GM19468 (cell line): ENCODE data around the gene ZNF784.

Source experiments
- ATAC-seq: cut with Tn5 transposase; IDR thresholded peaks from one replicate; pipeline ENCODE4 v1.9.1; 2021; ENCODE audit warnings: mild to moderate bottlenecking, moderate library complexity, moderate number of reproducible peaks; ENCODE audit not compliant: unreplicated experiment; ENCODE audit errors: extremely low read depth

The ZNF784 gene, protein sequence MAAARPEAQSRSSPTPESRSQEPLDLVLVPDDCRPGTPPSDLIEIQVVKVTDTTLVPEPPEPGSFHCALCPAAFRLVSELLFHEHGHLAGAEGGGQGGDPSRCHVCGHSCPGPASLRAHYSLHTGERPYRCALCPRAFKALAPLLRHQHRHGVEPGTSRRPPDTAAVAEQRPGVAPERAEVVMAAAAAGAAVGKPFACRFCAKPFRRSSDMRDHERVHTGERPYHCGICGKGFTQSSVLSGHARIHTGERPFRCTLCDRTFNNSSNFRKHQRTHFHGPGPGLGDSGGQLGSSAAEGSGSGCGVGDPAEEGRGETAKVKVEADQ

DNA sequence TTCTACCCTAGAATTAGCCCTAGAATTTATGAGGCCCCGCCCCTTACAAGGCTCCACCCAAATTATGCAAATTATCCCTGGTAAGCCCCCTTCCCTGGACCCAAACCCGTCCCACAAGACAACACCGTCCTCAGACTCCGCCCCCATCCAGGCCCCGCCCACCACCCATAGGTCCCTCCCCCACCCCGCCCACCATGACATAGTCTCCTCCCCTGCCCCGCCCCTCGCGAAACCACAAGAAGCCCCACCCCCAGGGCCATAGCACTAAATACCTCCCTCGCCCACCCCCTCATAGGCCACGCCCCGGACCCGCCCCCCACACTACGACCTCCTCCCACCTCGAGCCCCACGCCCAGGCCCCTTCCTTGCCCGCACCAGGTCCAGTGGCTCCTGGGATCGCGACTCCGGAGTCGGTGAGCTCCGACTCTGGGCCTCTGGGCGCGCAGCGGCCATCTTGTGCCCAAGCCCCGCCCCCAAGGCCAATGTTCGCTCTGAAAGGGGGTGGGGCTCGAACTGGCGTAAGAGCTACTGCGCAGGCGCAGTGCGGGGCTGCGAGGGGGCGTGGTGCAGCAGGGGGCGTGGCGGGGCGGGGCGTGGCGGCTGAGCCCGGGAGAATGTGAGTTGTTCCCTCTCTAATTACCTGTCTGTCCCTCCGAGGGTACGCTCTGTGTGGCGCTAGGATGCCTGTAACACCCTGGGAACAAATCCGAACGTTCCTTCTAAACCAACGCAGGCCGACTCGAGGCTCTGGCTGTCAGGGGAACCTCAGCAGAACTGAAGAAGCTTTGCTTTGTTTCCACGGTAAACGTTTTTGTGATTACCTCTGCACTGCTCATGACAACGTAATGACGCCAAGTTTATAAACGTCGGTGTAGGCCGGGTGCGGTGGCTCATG lies at the start of gene ZNF784:
Gene ZNF784 (minus strand): TSS at position 458 of the 895 bp plus-strand sequence. CDS start 5 bp downstream, at position 453.
- no peak for ATAC-seq

DNA sequence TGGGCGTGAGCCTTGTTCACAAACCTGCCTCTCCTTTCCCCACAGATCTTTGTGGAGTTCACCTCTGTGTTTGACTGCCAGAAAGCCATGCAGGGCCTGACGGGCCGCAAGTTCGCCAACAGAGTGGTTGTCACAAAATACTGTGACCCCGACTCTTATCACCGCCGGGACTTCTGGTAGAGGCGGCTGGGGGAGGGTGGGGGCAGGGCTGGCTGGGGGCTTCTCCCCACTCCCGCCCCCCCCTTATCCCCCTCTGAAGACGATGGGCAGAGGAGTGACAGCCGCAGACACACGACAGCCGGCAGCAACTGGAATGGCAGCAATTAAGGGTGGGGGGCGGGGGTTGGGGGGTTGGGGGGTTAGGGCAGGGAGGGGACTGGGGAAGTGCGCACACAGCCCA lies 49.5 kb upstream of the ZNF784 start:
- no peak for ATAC-seq

DNA sequence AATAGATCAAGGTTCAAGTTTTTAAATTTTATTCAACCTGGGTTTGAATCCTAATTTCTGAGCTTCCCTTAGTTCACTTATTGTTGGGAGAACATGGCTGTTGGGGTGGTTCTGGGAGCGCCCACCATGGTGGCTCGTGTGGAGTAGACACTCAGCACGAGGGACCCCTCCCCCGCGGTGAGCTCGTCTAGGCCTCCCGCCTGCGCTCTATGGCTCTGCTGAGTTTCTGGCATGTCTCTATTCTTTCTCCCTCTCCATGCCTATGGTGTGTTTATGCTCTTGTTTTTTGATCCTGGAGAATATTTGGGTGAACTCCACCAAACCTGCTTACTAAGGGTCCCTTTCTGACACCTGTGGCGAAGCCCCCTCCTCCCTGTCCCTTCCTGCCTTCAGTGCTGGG lies 49.1 kb upstream of the ZNF784 start:
- ATAC-seq = no peak

DNA sequence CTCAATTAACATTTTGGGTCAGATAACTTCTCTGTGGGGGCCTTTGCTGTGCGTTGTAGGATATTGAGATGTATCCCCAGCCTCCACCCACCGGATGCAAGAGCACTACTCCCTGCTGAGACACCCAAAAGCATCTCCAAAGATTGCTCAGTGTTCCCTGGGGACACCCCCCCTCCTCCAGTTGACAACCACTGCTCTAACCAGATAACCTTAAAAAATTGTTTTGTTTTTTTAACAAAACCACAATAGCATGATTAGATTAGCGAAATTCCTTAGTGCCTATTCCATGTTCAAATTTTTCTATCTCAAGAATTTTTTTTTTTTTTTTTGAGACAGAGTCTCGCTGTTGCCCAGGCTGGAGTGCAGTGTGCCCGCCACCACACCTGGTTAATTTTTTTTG lies 48.1 kb upstream of the ZNF784 start:
- ATAC-seq = no peak

DNA sequence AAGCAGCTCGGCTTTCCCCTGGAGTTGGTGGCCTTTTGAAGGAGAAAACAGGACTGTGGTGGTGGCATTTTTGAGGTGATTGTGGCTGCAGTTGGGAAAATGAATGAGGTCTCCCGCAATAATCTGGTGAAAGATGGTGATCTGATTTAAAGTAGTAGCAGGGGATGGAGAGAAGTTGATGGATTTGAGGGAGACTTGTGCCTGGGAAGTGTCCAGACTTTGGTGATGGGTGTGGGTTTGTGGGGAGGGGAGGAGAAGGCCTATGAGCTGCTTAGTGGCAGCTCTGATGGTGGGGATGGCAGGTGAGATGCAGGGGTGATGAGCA lies 46.6 kb upstream of the ZNF784 start:
- no peak for ATAC-seq

DNA sequence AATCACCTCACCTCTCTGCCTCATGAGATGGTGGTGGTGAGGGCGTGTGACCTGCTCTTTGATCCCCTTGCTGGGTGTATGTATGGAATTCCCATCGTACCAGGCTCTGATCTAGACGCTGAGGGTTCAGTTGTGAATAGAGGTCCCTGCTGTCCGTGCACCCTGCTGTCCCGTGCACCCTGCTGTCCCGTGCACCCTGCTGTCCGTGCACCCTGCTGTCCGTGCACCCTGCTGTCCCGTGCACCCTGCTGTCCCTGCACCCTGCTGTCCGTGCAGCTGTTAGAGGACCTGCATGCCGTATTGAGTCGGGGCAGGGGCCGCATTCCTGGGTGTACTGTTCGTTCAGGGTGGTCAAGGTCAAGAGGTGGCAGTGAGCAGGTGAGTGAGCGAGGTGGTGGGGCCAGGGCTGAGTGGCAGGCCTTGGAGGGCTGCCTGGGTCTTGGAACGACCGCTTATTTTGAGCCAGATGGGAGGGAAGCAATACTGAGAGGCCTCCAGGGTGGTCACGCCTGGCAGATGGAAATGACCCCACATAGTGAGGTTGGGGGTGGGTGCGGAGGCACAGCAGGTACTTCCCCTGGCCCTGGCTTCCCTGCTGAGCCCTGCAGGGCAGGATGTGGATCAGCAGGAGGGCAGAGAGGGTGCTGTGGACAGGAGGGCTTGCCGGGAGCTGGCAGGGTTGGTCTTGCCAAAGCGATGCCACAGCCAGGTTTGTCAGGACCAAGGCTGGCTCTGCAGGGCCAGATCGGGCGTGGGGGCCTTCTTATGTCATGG lies 46.1 kb upstream of the ZNF784 start:
- ATAC-seq = no peak

DNA sequence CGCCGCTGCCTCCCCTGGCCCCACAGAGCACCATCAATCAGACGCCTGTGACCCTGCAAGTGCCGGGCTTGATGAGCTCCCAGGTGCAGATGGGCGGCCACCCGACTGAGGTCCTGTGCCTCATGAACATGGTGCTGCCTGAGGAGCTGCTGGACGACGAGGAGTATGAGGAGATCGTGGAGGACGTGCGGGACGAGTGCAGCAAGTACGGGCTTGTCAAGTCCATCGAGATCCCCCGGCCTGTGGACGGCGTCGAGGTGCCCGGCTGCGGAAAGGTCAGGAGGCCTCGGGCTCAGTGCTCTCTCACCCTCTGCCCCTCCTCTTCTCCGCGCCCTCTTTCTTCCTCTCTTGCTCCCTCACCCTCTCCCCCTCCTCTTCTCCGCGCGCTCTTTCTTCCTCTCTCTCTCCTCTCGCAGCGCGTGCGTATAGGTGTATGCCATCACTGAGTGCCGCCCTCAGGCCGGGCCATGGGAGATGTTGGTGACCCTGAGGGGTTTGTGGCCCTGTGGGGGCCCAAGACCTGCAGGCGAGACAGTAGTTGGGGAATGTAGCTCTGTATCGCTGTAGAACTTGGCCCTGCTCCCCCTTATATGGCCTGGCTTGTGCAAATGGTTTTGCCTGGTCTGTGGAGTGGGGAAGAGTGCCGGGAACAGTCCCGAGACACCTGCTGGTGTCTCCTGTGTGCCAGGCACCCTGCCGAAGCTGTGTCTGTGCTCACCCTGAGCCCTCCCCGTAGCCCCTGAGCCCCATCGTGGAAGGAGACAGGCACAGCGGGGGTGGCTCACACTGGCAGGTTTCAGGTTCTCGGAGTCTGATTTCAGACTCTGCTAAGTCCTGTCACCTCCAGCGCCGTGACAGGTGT lies 45.3 kb upstream of the ZNF784 start:
- ATAC-seq = no peak

DNA sequence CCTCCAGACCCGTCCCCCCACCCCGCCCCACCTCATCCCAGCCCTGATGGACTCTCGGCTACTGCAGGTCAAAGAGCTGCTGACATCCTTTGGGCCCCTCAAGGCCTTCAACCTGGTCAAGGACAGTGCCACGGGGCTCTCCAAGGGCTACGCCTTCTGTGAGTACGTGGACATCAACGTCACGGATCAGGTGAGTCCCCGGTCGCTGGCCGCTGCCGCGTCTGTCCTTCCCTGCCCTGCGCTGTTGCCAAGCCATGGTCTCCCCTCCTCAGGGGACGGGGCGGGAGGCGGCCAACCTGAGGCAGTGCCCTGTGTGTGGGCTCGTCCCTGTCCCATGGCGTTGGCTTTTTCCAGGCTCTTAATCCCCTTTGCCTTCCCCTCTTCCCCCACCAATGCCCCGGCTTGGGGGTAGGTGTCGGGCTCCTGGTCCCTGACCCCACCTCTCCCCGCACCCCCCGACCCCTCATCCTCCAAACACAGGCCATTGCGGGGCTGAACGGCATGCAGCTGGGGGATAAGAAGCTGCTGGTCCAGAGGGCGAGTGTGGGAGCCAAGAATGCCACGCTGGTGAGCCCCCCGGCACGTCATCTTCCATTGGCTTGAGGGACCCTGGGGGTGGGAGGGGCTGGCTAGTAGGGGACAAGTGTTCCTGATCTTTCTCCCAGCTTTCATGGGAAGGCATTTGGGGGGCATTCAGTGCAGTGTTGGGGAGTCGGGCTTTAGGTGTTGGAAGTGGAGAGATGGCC lies 44.4 kb upstream of the ZNF784 start:
- no peak for ATAC-seq

DNA sequence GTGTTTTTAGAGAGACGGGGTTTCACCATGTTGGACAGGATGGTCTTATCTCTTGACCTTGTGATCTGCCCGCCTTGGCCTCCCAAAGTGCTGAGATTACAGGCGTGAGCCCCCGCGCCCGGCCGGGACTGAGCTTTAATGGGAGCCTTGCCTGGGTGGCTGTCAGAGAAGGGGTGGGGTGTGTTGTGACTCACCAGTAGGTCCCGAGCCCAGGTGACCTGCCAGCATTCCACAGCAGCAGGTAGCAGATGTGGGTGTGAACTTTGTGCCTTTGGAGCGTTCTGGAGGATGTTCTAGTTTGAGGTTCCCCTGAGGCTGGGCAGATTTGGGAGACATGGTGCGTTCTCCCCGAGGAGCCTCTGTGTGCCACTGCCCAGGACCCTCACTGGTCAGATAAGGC lies 43.6 kb upstream of the ZNF784 start:
- ATAC-seq = no peak

DNA sequence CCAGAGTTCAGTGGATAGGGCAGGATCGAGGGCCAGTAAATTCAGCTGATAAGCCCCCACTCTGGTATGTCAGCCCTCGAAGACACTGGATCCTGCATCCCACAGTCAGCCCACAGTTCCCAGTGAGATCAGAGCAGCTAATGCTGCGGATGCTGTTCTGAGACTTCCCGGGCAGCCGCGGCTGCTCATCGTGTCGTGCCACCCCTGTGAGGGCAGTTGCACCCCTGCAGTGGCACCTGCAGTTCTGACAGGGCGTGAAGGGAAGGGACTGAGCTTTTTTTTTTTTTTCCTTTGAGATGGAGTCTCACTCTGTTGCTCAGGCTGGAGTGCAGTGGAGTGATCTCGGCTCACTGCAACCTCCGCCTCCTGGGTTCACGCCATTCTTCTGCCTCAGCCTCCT lies 43.1 kb upstream of the ZNF784 start:
- no peak for ATAC-seq

DNA sequence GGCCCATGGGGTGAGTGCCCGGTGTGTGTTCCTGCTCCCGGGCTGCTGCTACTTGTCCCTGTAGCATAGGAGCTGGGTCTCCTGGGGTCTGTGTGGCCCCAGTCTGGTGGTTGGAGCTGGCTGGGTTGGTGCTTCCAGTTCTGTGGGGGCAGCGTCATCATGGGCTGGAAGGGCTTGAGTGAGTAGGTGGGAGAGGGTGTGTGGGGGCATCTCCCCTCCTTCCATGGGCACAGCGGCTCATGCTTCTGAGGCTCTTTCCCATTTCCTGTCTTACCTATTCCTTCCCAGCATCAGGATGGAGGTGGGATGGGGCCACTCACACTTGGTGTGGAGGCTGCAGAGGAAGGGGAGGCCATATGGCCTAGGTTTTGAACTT lies 42.6 kb upstream of the ZNF784 start:
- no peak for ATAC-seq

DNA sequence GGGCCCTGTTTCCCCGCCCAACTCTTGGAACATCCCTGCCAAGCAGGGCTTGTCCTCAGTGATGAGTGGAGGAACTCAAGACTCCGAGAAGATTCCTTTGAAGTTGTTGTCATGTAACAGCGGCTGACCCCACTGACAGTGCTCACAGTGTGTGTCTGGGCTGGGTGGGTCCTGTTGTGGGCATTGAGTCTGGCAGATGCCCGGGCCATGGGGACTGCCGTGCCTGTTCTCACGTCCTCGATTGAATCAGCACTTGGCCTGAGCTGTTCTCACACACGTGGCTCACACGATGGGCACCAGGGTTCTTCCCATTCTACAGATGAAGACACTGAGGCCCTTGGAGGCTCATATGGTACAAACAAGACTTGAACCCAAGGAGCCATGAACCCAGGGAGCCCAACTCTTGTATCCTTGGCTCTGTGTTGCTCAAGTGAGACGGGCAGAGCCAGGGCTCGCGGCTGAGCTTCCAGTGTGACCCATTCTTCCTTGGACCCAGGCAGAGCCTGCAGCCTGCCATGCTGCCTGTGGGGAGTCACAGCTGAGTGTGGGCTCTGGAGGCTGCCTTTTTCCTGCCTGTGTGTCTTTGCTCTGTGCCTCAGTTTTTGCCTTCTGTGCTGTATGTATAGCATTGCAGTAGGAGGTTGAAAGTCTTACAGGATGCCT lies 42.1 kb upstream of the ZNF784 start:
- no peak for ATAC-seq

DNA sequence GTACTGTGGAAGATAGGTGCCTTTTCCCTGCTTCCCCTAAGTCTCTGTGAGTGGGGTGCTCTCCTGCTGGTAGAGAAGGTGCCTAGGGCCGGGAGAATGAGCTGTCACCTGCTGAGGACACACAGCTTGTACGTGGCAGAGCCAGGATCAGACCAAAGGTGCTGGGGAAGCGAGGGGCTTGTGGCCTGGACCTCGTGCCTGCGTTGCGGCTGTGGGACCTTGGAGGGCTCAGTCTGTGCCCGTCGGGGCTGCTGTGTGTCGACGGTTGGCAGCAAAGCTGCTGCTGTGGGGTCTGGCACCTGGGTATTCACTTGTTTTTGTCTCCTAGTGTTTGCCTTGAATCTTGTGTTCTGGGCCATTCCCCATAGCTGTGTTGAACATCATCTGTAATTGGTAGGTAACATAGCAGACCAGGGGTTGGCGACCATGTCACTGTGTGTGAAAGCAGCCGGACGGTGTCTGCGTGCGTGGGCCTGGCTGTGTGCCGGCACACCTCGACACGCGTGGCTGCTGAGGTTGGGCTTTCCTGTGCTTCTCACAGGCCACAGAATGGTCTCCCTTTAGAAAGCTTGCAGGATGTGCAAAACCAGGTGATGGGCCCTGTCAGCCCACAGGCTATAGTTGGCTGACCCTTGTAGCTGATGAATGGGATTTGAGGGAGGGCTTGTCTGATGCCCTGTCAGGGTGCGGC lies 39.6 kb upstream of the ZNF784 start:
- ATAC-seq = no peak

DNA sequence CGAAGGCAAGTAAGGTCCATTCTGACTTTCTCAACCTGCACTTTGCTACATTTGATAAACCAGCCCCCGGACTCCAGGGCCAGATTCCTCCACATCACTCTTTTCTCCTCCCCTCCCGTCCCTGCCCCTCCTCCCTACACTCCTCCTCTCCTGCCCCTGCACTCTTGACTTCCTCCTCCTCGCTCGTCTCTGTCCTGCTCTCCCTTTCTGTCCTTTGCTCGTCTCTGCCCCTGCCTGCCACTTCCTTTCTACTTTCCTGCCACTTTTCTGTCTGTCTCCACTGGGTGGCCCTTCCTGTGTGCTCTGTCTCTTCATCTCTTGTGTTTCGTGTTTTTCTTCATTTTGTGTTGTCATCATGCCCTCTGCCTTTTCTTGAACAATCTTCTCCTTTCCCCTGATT lies 37.5 kb upstream of the ZNF784 start:
- no peak for ATAC-seq

DNA sequence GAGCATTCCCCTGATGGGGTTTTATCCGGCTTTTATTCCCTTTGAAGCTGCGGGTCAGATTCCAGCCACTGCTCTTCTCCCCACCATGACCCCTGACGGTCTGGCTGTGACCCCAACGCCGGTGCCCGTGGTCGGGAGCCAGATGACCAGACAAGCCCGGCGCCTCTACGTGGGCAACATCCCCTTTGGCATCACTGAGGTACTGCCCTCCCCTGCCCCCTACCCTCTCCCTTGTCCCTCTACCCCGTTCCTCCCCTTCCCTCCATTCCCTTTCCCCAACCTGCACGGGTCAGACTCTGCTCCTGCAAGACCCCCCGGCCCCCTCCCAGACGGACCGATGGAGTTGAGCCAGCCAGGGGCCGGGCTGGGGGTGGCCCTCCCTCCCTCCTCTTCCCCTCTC lies 36.6 kb upstream of the ZNF784 start:
- ATAC-seq = no peak

DNA sequence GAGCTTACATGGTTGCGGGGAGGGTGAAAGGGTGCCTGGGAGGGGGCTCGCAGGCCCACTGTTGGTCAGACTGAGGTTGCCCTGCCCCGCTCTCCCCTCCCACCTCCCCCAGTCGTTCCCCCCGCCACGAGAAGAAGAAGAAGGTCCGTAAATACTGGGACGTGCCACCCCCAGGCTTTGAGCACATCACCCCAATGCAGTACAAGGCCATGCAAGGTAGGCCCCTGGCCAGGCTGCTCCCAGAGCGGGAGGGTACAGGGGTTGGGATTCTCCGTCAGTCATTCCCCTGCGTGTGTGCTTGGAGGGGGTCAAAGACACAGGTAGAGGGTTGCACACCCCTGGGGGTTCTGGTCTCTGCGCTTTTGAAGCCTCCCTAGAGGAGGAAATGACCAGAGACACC lies 36.0 kb upstream of the ZNF784 start:
- no peak for ATAC-seq

DNA sequence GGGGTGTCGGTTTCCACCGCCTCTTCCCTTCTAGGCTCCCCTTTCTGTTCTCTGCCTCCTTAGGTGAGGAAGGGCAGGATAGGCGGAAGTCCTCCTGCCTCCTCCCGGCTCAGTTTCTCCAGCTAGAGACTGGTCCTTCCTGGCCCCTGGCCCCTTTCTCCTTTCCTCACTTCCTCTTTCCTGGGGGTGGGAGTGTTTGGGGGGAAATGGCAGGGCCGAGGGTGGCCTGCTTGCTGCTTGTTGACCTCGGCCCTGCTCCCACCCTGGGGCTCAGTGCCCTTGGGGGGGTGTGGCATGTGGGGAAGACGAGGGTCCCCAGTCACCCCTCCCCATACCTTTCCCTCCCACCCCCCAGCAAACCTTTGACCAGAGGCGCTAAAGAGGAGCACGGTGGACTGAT lies 35.5 kb upstream of the ZNF784 start:
- ATAC-seq = no peak

DNA sequence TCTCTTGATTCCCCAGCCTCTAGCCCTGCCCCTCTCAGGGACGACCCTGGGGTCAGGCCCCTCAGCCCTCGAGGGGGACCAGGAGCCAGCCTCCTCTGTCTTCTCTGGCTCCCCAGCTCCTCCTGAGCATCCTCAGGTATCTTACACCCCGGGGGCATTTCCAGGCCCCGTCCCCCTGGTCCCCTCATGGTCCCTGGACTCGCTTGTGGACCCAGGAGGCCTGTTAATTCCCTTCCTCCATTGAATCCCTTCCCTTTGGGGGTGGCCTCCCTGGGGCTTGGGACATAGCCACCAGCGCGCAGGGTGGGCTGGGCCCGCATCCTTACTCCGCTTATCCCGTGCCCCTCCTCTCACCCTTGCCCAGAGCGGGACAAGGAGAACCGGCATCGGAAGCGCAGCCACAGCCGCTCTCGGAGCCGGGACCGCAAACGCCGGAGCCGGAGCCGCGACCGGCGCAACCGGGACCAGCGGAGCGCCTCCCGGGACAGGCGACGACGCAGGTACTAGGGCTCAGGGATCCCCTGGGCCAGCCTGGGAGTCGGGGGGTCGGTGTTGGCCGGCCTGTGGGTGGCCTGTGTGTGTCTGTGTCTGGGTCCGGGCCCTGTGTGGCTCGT lies 34.6 kb upstream of the ZNF784 start:
- ATAC-seq = no peak
